ENCODE measurements around the gene ZNF678.

DNA sequence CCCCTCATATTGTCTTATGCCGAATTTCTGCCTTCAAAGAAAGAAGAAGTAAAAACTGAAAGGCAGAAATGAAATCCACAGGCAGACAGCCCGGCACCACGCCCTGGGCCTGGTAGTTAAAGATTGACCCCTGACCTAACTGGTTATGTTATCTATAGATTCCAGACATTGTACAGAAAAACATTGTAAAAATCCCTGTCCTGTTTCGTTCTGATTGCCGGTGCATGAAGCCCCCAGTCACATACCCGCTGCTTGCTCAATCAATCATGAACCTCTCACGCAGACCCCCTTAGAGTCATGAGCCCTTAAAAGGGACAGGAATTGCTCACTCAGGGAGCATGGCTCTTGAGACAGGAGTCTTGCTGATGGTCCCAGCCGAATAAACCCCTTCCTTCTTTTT lies 122.5 kb downstream of the ZNF678 start:
- TF ChIP-seq POLR2A (IDR thresholded peaks at IDR 0.05) (no peak), CTCF (IDR thresholded peaks at IDR 0.05) (no peak)
